Measurements from ENCODE around the gene CDKN2B-AS1. TPM values are rescaled to one million over a fixed set of nuclear protein-coding genes. Genes with fewer than 3 reads are reported as not detected.

The CDKN2B-AS1 gene
- total RNA-seq, 2 experiments from 2014 or later: 0.41 to 0.81 TPM

- Mint-ChIP-seq H3K36me3 (ENCODE audit: low read depth) (no peaks in the 10 kb centered on the region), H3K4me3 (no peak overlapping the region), H3K27ac (no peak overlapping the region), H3K9me3 (no peaks in the 10 kb centered on the region), H3K4me1 (ENCODE audit: low read depth) (peaks cover 26% of the 10 kb centered on the region), H3K27me3 (peaks cover 10% of the 10 kb centered on the region)
- ChIA-PET CTCF (interaction anchor here (1.1 to 2.5 kb wide), 2 partner anchors 9 to 287 kb away, joined by 4 to 8 read pairs; no protein-coding TSS in a partner anchor), POLR2A (no interaction called here)
- intact Hi-C loops (cut with micrococcal nuclease): loop anchor here (5.0 kb wide), 1 partner anchor 48 kb away; no protein-coding TSS in a partner anchor
- no peak for ATAC-seq
- no peak for TF ChIP-seq CTCF (IDR thresholded peaks at IDR 0.05)
- no peak for DNase-seq
Observed at GRCh38 chr9:22100626-22101025, 106.0 kb downstream of the CDKN2B-AS1 start.

- ChIA-PET POLR2A (interaction anchor here (0.9 kb wide), 1 partner anchor 23 kb away, joined by 6 read pairs; no protein-coding TSS in a partner anchor), CTCF (interaction anchor here (1.1 kb wide), 1 partner anchor 22 kb away, joined by 6 read pairs; no protein-coding TSS in a partner anchor)
- DNase-seq (no peak), ATAC-seq (no peak)
- Mint-ChIP-seq H3K36me3 (ENCODE audit: low read depth) (no peaks in the 10 kb centered on the region), H3K4me1 (ENCODE audit: low read depth) (peaks cover 21% of the 10 kb centered on the region), H3K27ac (no peak overlapping the region), H3K9me3 (no peaks in the 10 kb centered on the region), H3K27me3 (peaks cover 5% of the 10 kb centered on the region), H3K4me3 (no peak overlapping the region)
- intact Hi-C loops (cut with micrococcal nuclease): loop anchor here (5.0 kb wide), 1 partner anchor 50 kb away; no protein-coding TSS in a partner anchor
- TF ChIP-seq CTCF (IDR thresholded peaks at IDR 0.05): no peak
Observed at GRCh38 chr9:22102146-22103053, 107.8 kb downstream of the CDKN2B-AS1 start.

GRCh38 chr9:22103685-22104575 is 109.3 kb downstream of the CDKN2B-AS1 start:
- DNase-seq (no peak), ATAC-seq (no peak)
- no peak for TF ChIP-seq CTCF (IDR thresholded peaks at IDR 0.05)
- no peaks in the 10 kb centered on the region for H3K36me3 Mint-ChIP-seq (ENCODE audit: low read depth)
- intact Hi-C loops (cut with micrococcal nuclease): loop anchor here (5.0 kb wide), 1 partner anchor 52 kb away; no protein-coding TSS in a partner anchor
- H3K27me3 Mint-ChIP-seq: peaks cover 2% of the 10 kb centered on the region
- ChIA-PET CTCF (interaction anchor here (2.1 to 3.3 kb wide), 2 partner anchors 15 to 24 kb away, joined by 6 to 25 read pairs; no protein-coding TSS in a partner anchor), POLR2A (interaction anchor here (1.5 kb wide), 1 partner anchor 24 kb away, joined by 5 read pairs; no protein-coding TSS in a partner anchor)
- H3K4me3 Mint-ChIP-seq: no peak overlapping the region
- H3K9me3 Mint-ChIP-seq: no peaks in the 10 kb centered on the region
- H3K27ac Mint-ChIP-seq: no peak overlapping the region
- H3K4me1 Mint-ChIP-seq (ENCODE audit: low read depth): peaks cover 16% of the 10 kb centered on the region

- DNase-seq: peak; percentile 48
- TF ChIP-seq CTCF (IDR thresholded peaks at IDR 0.05): no peak
- Mint-ChIP-seq H3K9me3 (no peaks in the 10 kb centered on the region), H3K36me3 (ENCODE audit: low read depth) (no peaks in the 10 kb centered on the region), H3K4me3 (no peak overlapping the region), H3K27me3 (peaks cover 3% of the 10 kb centered on the region), H3K4me1 (ENCODE audit: low read depth) (peaks cover 16% of the 10 kb centered on the region), H3K27ac (no peak overlapping the region)
- CTCF ChIA-PET: interaction anchor here (0.6 to 3.3 kb wide), 9 partner anchors 13 to 293 kb away, joined by 3 to 25 read pairs (median 4); no protein-coding TSS in a partner anchor
- intact Hi-C loops (cut with micrococcal nuclease): no loop called here
- POLR2A ChIA-PET: interaction anchor here (0.5 to 1.5 kb wide), 3 partner anchors 26 to 350 kb away, joined by 3 to 5 read pairs (median 3); partner anchors contain the start of genes CDKN2A and CDKN2B-AS1
- ATAC-seq: peak; percentile 97
Observed at GRCh38 chr9:22105005-22105722, 110.6 kb downstream of the CDKN2B-AS1 start.

All from activated CD8-positive, alpha-beta T cell treated with anti-CD3 and anti-CD28 coated beads for 36 hours (primary cell).